HepG2 (cell line): ENCODE results near the gene VPS9D1. TPM values are rescaled to one million over a fixed set of nuclear protein-coding genes. Genes with fewer than 3 reads are reported as not detected.

Source experiments
- ATAC-seq: fragments of 200-7000 bp; cut with Tn5 transposase; 3 replicates; pipeline ENCODE4 v1.9.1; 2020; ENCODE audit warnings: mild to moderate bottlenecking, moderate library complexity
- BruUV-seq: library from RNA; stranded (reverse); fragments of 400-500 nt; replicated peaks from 2 replicates; lab custom pipeline; 2021; lab: Mats Ljungman, UMichigan
- CTCF ChIA-PET: fragments of 300-600 bp; formaldehyde crosslinking; extraction: SDS; loops from one replicate; lab custom pipeline; 2021; ENCODE audit warnings: low total read pairs, inconsistent platforms, low intra/inter-chr PET ratio; lab: Yijun Ruan, JAX
- POLR2A ChIA-PET: fragments of 350-600 bp; sonication (Branson Sonifier 250); formaldehyde crosslinking; loops from one replicate; lab custom pipeline; 2020; ENCODE audit warnings: antibody characterized with exemption, inconsistent platforms; lab: Yijun Ruan, JAX
- DNase-seq: peaks from one replicate; pipeline ENCODE4 v3.0.0-alpha.2; 2015; ENCODE audit warnings: low spot score
- FAIRE-seq: peaks from 3 replicates; lab custom pipeline; 2011; peaks lifted over from hg19 to GRCh38; lab: Jason Lieb, UNC
- H2AFZ ChIP-seq: one replicate; pipeline ENCODE4 v1.6.1; 2011; ENCODE audit warnings: low read length, inconsistent platforms
- H3K27ac ChIP-seq: fragments of 300-600 bp; 3 replicates; pipeline ENCODE4 v1.8.0; 2011; ENCODE audit warnings: mixed run types, mild to moderate bottlenecking, mixed read lengths, low read length, inconsistent platforms; ENCODE audit not compliant: insufficient read depth; ENCODE audit errors: extremely low read length
- H3K27me3 ChIP-seq, 2 experiments: fragments of 200-600 bp in 1 of 2; 2 replicates in 1 of 2; 3 replicates in 1 of 2; pipeline versions ENCODE4 v1.6.0 to v1.8.0; 2011; ENCODE audit warnings: low read length in 2 of 2, mild to moderate bottlenecking in 2 of 2, moderate library complexity in 2 of 2, inconsistent platforms in 1 of 2; ENCODE audit not compliant: insufficient read depth in 2 of 2, control insufficient read depth in 1 of 2
- H3K36me3 ChIP-seq, 2 experiments: fragments of 200-600 bp in 1 of 2; replicated peaks in 1 of 2; 2 replicates in 1 of 2; 3 replicates in 1 of 2; pipeline versions ENCODE4 v1.5.1 to v1.8.0; 2011; ENCODE audit warnings: low read length in 2 of 2, inconsistent platforms in 1 of 2; ENCODE audit not compliant: insufficient read depth in 2 of 2, control insufficient read depth in 1 of 2
- H3K4me1 ChIP-seq: 2 replicates; pipeline ENCODE4 v1.5.1; 2012; ENCODE audit warnings: low read length, inconsistent platforms; ENCODE audit not compliant: insufficient read depth
- H3K4me2 ChIP-seq: 2 replicates; pipeline ENCODE4 v1.6.0; 2011; ENCODE audit warnings: low read depth, low read length, inconsistent platforms
- H3K4me3 ChIP-seq, 3 experiments: fragments of 200-600 bp in 1 of 3; sonication (generic), shearing (Covaris generic) in 1 of 3; replicated peaks in 1 of 3; 2 replicates each; pipeline ENCODE4 v1.5.1; 2011 to 2016; ENCODE audit warnings: low read length in 3 of 3, inconsistent platforms in 2 of 3, low read depth in 2 of 3, mild to moderate bottlenecking in 2 of 3, control low read depth in 1 of 3, mixed read lengths in 1 of 3; ENCODE audit not compliant: insufficient read depth in 1 of 3
- H3K79me2 ChIP-seq: one replicate; pipeline ENCODE4 v1.6.1; 2011; ENCODE audit warnings: low read length, inconsistent platforms; ENCODE audit not compliant: insufficient read depth
- H3K9ac ChIP-seq: 2 replicates; pipeline ENCODE4 v1.6.0; 2011; ENCODE audit warnings: mild to moderate bottlenecking, low read depth, low read length, inconsistent platforms; ENCODE audit not compliant: insufficient read depth
- H3K9me3 ChIP-seq: 2 replicates; pipeline ENCODE4 v1.5.1; 2012; ENCODE audit warnings: mild to moderate bottlenecking, low read length
- H4K20me1 ChIP-seq: 2 replicates; pipeline ENCODE4 v1.6.0; 2011; ENCODE audit warnings: inconsistent platforms, mild to moderate bottlenecking, low read length, moderate library complexity; ENCODE audit not compliant: insufficient read depth
- AGO2 ChIP-seq: fragments of 200-400 bp; formaldehyde crosslinking; optimal IDR thresholded peaks from 2 replicates; pipeline ENCODE3; 2017; ENCODE audit warnings: mild to moderate bottlenecking, low read depth, low read length, moderate library complexity
- CHCHD3 ChIP-seq: sonication (generic); formaldehyde crosslinking; IDR thresholded peaks from 2 replicates; pipeline ENCODE4 v1.8.0; 2022; ENCODE audit warnings: mild to moderate bottlenecking, missing genetic modification reagents, moderate library complexity
- MTF1 ChIP-seq: sonication (generic); formaldehyde crosslinking; IDR thresholded peaks from 2 replicates; pipeline ENCODE4 v1.5.0; 2020; ENCODE audit warnings: missing genetic modification reagents
- NFE2 ChIP-seq: sonication (generic); formaldehyde crosslinking; IDR thresholded peaks from 2 replicates; pipeline ENCODE4 v1.4.0; 2020; ENCODE audit warnings: missing genetic modification reagents
- POLR2A ChIP-seq, 2 experiments: IDR thresholded peaks; 2 replicates each; pipeline ENCODE4 v1.6.1; 2011; ENCODE audit warnings: low read depth in 2 of 2, low read length in 2 of 2, mild to moderate bottlenecking in 1 of 2, moderate library complexity in 1 of 2; ENCODE audit not compliant: insufficient read depth in 1 of 2
- POLR2G ChIP-seq: fragments of 200-400 bp; formaldehyde crosslinking; IDR thresholded peaks from 2 replicates; pipeline ENCODE4 v1.6.1; 2018; ENCODE audit warnings: mild to moderate bottlenecking, low read depth, low read length, moderate library complexity
- SMAD9 ChIP-seq: sonication (generic); formaldehyde crosslinking; IDR thresholded peaks from 2 replicates; pipeline ENCODE4 v1.5.1; 2020; ENCODE audit warnings: mild to moderate bottlenecking, missing genetic modification reagents
- ZFP1 ChIP-seq: IDR thresholded peaks from 2 replicates; pipeline ENCODE4 v1.6.1; 2016
- ZKSCAN5 ChIP-seq: sonication (generic); formaldehyde crosslinking; IDR thresholded peaks from 2 replicates; pipeline ENCODE4 v1.5.1; 2020; ENCODE audit warnings: mild to moderate bottlenecking, missing genetic modification reagents
- ZNF883 ChIP-seq: sonication (generic); formaldehyde crosslinking; IDR thresholded peaks from 2 replicates; pipeline ENCODE4 v1.5.1; 2020; ENCODE audit warnings: mild to moderate bottlenecking, missing genetic modification reagents; ENCODE audit errors: not compliant biosample characterization
- WGBS: methylation state at CpG from one replicate; pipeline ENCODE4 v1.1.6; 2017; ENCODE audit warnings: low lambda C conversion rate; 5-methylcytosine and 5-hydroxymethylcytosine counted together
- in situ Hi-C: cut with HindIII; loops from 2 replicates; pipeline ENCODE4 v1.10.0; 2017; ENCODE audit warnings: low pct_unique_long_range_greater_than_20kb; ENCODE audit not compliant: extremely low pct_ligation_motif_present
- intact Hi-C: fragments of 100-400 bp; cut with micrococcal nuclease; formaldehyde crosslinking; loops from one replicate; pipeline ENCODE4 v1.10.0; 2022; ENCODE audit not compliant: unreplicated experiment
- polyA plus RNA-seq, 8 experiments: library from polyadenylated mRNA; depleted of rRNA in 3 of 8; stranded (reverse) in 7 of 8; unstranded in 1 of 8; fragments of >200 nt; fragmentation: Illumina TruSeq in 4 of 8; extraction: Trizol in 4 of 8; gene quantifications; 2 replicates each; pipeline versions ENCODE4 v1.2.1 to v1.2.3, GENCODE V29; 2011 to 2016; ENCODE audit warnings: low read depth in 4 of 8, missing spikeins in 1 of 8, mixed read lengths in 1 of 8; ENCODE audit not compliant: insufficient read depth in 1 of 8
- total RNA-seq, 5 experiments: library from RNA; depleted of rRNA; stranded (reverse); fragments of >200 nt; fragmentation: Illumina TruSeq; extraction: Trizol; gene quantifications; 2 replicates each; pipeline ENCODE4 v1.2.3, GENCODE V29; 2016; ENCODE audit warnings: low read depth in 1 of 5
- TF ChIP-seq, protein P1 (sequence below): IDR thresholded peaks from 2 replicates; pipeline ENCODE4 v1.6.1; 2016; ENCODE audit warnings: low read depth, missing genetic modification reagents, missing compliant biosample characterization
- TF ChIP-seq, protein P2 (sequence below): sonication (generic); formaldehyde crosslinking; IDR thresholded peaks from 2 replicates; pipeline ENCODE4 v1.4.0; 2020; ENCODE audit warnings: missing genetic modification reagents
- TF ChIP-seq, protein P3 (sequence below), 2 experiments: IDR thresholded peaks; 2 replicates each; pipeline ENCODE4 v1.6.1; 2011 to 2012; ENCODE audit warnings: low read length in 2 of 2, borderline replicate concordance in 1 of 2, low read depth in 1 of 2, mild to moderate bottlenecking in 1 of 2, moderate library complexity in 1 of 2

VPS9D1 gene
- total and polyA plus RNA-seq, 2 of the 13 experiments (the other 11 are each of a cell fraction or from before 2014, with no cell fraction given), result 10.1 to 13.2 TPM

DNA sequence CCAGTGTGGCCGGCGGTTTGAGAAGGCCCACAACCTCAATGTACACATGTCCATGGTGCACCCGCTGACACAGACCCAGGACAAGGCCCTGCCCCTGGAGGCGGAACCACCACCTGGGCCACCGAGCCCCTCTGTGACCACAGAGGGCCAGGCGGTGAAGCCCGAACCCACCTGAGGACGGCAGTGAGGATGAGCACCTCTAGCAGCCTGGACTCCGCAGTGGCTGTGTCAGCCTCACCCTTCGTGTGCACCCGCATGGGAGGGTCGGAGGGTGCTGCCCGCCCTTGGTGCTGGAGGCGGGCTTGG, 17.3 kb upstream of the VPS9D1 start (continued):
- TF ChIP-seq, protein P1, sequence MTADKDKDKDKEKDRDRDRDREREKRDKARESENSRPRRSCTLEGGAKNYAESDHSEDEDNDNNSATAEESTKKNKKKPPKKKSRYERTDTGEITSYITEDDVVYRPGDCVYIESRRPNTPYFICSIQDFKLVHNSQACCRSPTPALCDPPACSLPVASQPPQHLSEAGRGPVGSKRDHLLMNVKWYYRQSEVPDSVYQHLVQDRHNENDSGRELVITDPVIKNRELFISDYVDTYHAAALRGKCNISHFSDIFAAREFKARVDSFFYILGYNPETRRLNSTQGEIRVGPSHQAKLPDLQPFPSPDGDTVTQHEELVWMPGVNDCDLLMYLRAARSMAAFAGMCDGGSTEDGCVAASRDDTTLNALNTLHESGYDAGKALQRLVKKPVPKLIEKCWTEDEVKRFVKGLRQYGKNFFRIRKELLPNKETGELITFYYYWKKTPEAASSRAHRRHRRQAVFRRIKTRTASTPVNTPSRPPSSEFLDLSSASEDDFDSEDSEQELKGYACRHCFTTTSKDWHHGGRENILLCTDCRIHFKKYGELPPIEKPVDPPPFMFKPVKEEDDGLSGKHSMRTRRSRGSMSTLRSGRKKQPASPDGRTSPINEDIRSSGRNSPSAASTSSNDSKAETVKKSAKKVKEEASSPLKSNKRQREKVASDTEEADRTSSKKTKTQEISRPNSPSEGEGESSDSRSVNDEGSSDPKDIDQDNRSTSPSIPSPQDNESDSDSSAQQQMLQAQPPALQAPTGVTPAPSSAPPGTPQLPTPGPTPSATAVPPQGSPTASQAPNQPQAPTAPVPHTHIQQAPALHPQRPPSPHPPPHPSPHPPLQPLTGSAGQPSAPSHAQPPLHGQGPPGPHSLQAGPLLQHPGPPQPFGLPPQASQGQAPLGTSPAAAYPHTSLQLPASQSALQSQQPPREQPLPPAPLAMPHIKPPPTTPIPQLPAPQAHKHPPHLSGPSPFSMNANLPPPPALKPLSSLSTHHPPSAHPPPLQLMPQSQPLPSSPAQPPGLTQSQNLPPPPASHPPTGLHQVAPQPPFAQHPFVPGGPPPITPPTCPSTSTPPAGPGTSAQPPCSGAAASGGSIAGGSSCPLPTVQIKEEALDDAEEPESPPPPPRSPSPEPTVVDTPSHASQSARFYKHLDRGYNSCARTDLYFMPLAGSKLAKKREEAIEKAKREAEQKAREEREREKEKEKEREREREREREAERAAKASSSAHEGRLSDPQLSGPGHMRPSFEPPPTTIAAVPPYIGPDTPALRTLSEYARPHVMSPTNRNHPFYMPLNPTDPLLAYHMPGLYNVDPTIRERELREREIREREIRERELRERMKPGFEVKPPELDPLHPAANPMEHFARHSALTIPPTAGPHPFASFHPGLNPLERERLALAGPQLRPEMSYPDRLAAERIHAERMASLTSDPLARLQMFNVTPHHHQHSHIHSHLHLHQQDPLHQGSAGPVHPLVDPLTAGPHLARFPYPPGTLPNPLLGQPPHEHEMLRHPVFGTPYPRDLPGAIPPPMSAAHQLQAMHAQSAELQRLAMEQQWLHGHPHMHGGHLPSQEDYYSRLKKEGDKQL (CRISPR knock-in tag), result no peak
- TF ChIP-seq ZNF883 (no peak), POLR2A (IDR thresholded peaks at IDR 0.05; ENCODE audit: insufficient read depth in 1 of 2, low read depth in 2 of 2, low read length in 2 of 2) (peak in 1 of 2 experiments; percentile 69; a peak in 2 of 4 replicates), SMAD9 (CRISPR knock-in tag) (no peak), ZFP1 (CRISPR knock-in tag) (no peak), AGO2 (peak; percentile 95)

DNA sequence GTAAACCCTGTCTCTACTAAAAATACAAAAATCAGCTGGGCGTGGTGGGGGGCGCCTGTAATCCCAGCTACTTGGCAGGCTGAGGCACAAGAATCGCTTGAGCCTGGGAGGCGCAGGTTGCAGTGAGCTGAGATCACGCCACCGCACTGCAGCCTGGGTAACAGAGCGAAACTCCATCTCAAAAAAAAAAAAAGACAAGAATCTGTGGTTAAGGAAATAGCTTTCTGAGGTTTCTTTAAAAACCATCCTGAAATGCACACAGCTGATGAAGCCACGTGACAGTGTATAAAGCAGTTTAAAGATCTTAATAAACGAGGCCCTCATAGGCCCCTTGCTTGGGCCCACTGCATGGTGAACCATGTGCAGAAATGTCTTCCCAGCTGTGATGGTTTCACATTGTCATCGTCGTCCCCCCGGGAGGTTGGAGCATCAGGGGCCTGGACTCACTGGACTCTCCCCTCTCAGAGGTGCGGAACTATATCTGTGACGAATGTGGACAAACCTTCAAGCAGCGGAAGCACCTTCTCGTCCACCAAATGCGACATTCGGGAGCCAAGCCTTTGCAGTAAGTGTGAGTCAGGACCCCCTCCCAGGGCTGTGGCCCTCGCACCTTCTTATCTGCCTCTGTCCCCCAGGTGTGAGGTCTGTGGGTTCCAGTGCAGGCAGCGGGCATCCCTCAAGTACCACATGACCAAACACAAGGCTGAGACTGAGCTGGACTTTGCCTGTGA, 16.8 kb upstream of the VPS9D1 start:
- Histone ChIP-seq H3K9ac (no peak overlapping the region), H3K27ac (no peak overlapping the region), H3K79me2 (no peaks in the 10 kb centered on the region), H3K4me3 (no peak overlapping the region), H3K9me3 (no peaks in the 10 kb centered on the region), H4K20me1 (no peaks in the 10 kb centered on the region), H3K4me2 (no peak overlapping the region), H2AFZ (no peak overlapping the region), H3K4me1 (no peaks in the 10 kb centered on the region), H3K36me3 (peaks cover 46 to 89% of the 10 kb centered on the region in 2 experiments), H3K27me3 (no peaks in the 10 kb centered on the region)
- in situ Hi-C loops (no loop called here), intact Hi-C loops (no loop called here)
- FAIRE-seq (no peak), ATAC-seq (no peak), DNase-seq (no peak)
- ChIA-PET CTCF (no interaction called here), POLR2A (interaction anchor here (2.0 kb wide), 1 partner anchor 31 kb away, joined by 4 read pairs; no protein-coding TSS in a partner anchor)
- BruUV-seq, result no TSS peak
- 98% methylated on average over 20 of the region's 20 CpGs for WGBS
- TF ChIP-seq MTF1 (CRISPR knock-in tag) (no peak), POLR2G (0 out of 2 replicates have a peak, but pooled peaks have one; percentile 39), ZKSCAN5 (CRISPR knock-in tag) (no peak), NFE2 (CRISPR knock-in tag) (no peak), CHCHD3 (CRISPR knock-in tag) (no peak)
- TF ChIP-seq, protein P2, sequence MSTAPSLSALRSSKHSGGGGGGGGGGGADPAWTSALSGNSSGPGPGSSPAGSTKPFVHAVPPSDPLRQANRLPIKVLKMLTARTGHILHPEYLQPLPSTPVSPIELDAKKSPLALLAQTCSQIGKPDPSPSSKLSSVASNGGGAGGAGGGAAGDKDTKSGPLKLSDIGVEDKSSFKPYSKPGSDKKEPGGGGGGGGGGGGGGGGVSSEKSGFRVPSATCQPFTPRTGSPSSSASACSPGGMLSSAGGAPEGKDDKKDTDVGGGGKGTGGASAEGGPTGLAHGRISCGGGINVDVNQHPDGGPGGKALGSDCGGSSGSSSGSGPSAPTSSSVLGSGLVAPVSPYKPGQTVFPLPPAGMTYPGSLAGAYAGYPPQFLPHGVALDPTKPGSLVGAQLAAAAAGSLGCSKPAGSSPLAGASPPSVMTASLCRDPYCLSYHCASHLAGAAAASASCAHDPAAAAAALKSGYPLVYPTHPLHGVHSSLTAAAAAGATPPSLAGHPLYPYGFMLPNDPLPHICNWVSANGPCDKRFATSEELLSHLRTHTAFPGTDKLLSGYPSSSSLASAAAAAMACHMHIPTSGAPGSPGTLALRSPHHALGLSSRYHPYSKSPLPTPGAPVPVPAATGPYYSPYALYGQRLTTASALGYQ (CRISPR knock-in tag), result no peak
- TF ChIP-seq, protein P3, sequence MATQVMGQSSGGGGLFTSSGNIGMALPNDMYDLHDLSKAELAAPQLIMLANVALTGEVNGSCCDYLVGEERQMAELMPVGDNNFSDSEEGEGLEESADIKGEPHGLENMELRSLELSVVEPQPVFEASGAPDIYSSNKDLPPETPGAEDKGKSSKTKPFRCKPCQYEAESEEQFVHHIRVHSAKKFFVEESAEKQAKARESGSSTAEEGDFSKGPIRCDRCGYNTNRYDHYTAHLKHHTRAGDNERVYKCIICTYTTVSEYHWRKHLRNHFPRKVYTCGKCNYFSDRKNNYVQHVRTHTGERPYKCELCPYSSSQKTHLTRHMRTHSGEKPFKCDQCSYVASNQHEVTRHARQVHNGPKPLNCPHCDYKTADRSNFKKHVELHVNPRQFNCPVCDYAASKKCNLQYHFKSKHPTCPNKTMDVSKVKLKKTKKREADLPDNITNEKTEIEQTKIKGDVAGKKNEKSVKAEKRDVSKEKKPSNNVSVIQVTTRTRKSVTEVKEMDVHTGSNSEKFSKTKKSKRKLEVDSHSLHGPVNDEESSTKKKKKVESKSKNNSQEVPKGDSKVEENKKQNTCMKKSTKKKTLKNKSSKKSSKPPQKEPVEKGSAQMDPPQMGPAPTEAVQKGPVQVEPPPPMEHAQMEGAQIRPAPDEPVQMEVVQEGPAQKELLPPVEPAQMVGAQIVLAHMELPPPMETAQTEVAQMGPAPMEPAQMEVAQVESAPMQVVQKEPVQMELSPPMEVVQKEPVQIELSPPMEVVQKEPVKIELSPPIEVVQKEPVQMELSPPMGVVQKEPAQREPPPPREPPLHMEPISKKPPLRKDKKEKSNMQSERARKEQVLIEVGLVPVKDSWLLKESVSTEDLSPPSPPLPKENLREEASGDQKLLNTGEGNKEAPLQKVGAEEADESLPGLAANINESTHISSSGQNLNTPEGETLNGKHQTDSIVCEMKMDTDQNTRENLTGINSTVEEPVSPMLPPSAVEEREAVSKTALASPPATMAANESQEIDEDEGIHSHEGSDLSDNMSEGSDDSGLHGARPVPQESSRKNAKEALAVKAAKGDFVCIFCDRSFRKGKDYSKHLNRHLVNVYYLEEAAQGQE (IDR thresholded peaks at IDR 0.05; ENCODE audit: borderline replicate concordance in 1 of 2, low read depth in 1 of 2, low read length in 2 of 2), result no peak
